Thoracic aorta (tissue), 2 donors: ENCODE results near the gene ITGB4. TPM values are rescaled to one million over a fixed set of nuclear protein-coding genes. Genes with fewer than 3 reads are reported as not detected.

Experiments used
- ATAC-seq: fragments of 150-250 bp; one replicate; pipeline ENCODE4 v1.8.0; 2017; ENCODE audit warnings: low read depth; ENCODE audit not compliant: insufficient number of reproducible peaks, low FRiP score
- DNase-seq: peaks from one replicate; pipeline ENCODE4 v3.0.0-alpha.2; 2020; ENCODE audit warnings: low spot score
- H3K27ac ChIP-seq, 2 donors: fragments of 200-600 bp; sonication (generic); 1 replicate in 1 of 2; 2 replicates in 1 of 2; pipeline ENCODE4 v1.5.1; 2016; ENCODE audit warnings: mild to moderate bottlenecking in 2 of 2, moderate library complexity in 2 of 2
- H3K27me3 ChIP-seq: fragments of 200-600 bp; sonication (generic); replicated peaks from 2 replicates; pipeline ENCODE4 v1.6.0; 2016; ENCODE audit warnings: mild to moderate bottlenecking; ENCODE audit not compliant: insufficient read depth
- H3K36me3 ChIP-seq: fragments of 200-600 bp; sonication (generic); one replicate; pipeline ENCODE4 v1.5.1; 2016
- H3K4me1 ChIP-seq, 2 donors: fragments of 200-600 bp; sonication (generic); 1 replicate in 1 of 2; 2 replicates in 1 of 2; pipeline versions ENCODE4 v1.5.1 to v1.6.0; 2016; ENCODE audit warnings: low read depth in 2 of 2, mild to moderate bottlenecking in 1 of 2; ENCODE audit not compliant: control insufficient read depth in 1 of 2
- H3K4me3 ChIP-seq: fragments of 200-600 bp; sonication (generic); 2 replicates; pipeline ENCODE4 v1.5.1; 2016; ENCODE audit warnings: mild to moderate bottlenecking
- H3K9me3 ChIP-seq: fragments of 200-600 bp; sonication (generic); 2 replicates; pipeline ENCODE4 v1.5.1; 2016
- total RNA-seq, 2 donors: library from RNA; depleted of rRNA; stranded (reverse); fragments of >200 nt; gene quantifications; one replicate each; pipeline versions ENCODE4 v1.1.0 to v1.2.3, GENCODE V29; 2016
- TF ChIP-seq, protein P1 (sequence below): fragments of 200-600 bp; sonication (generic); IDR thresholded peaks from one replicate; pipeline ENCODE4 v1.5.1; 2019; ENCODE audit warnings: antibody characterized with exemption

Gene ITGB4
- total RNA-seq, 2 donors from 2014 or later, result 11.6 to 21.1 TPM

- no peak overlapping the region for H3K27ac ChIP-seq
Observed at GRCh38 chr17:75704963-75705875, 16.0 kb upstream of the ITGB4 start.

DNA sequence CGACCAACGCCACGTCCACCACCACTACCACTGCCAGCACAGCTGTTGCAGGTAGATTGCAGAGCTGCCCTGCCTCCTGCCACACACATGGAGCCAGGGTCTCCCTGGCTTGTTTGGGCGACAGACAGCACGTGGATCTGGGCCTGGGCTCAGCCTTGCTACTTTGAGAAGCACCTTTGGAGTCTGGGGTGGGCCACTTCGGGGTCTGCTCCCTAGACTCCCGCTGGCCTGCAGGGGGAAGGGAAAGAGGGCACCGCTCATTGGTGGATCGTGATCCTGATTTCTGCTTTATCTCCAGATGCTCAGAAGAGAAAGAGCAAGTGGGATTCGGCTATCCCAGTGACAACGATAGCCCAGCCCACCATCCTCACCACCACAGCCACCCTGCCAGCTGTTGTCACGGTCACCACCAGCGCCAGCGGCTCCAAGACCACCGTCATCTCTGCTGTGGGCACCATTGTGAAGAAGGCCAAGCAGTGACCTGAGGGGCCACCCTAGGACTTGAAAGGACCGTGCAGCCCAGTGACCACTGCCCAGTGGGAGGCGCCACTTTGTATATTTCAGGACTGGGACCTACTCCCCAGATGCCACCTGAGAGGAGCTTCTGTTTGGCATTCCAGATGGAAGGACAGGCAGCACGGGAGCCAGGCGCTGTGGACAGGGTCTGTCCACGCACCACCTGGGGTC lies 15.1 kb upstream of the ITGB4 start:
- Histone ChIP-seq H3K27me3 (no peaks in the 10 kb centered on the region), H3K9me3 (no peaks in the 10 kb centered on the region), H3K36me3 (peaks cover 62% of the 10 kb centered on the region), H3K4me3 (no peak overlapping the region), H3K4me1 (no peaks in the 10 kb centered on the region), H3K27ac (no peak overlapping the region)
- TF ChIP-seq, protein P1, sequence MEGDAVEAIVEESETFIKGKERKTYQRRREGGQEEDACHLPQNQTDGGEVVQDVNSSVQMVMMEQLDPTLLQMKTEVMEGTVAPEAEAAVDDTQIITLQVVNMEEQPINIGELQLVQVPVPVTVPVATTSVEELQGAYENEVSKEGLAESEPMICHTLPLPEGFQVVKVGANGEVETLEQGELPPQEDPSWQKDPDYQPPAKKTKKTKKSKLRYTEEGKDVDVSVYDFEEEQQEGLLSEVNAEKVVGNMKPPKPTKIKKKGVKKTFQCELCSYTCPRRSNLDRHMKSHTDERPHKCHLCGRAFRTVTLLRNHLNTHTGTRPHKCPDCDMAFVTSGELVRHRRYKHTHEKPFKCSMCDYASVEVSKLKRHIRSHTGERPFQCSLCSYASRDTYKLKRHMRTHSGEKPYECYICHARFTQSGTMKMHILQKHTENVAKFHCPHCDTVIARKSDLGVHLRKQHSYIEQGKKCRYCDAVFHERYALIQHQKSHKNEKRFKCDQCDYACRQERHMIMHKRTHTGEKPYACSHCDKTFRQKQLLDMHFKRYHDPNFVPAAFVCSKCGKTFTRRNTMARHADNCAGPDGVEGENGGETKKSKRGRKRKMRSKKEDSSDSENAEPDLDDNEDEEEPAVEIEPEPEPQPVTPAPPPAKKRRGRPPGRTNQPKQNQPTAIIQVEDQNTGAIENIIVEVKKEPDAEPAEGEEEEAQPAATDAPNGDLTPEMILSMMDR, result no peak
- DNase-seq, result no peak
- ATAC-seq, result no peak

More at GRCh38 chr17:75704963-75705875, 16.0 kb upstream of the ITGB4 start:
- no peaks in the 10 kb centered on the region for H3K9me3 ChIP-seq
- TF ChIP-seq, protein P1, result no peak
- no peaks in the 10 kb centered on the region for H3K4me1 ChIP-seq
- ATAC-seq (no peak), DNase-seq (no peak)
- H3K36me3 ChIP-seq, result peaks cover 71% of the 10 kb centered on the region
- no peaks in the 10 kb centered on the region for H3K27me3 ChIP-seq
- no peak overlapping the region for H3K4me3 ChIP-seq

GRCh38 chr17:75707079-75707571 lies 14.1 kb upstream of the ITGB4 start:
- ATAC-seq (no peak), DNase-seq (no peak)
- no peaks in the 10 kb centered on the region for H3K4me1 ChIP-seq
- H3K4me3 ChIP-seq, result no peak overlapping the region
- no peak overlapping the region for H3K27ac ChIP-seq
- H3K36me3 ChIP-seq, result peaks cover 58% of the 10 kb centered on the region
- H3K27me3 ChIP-seq, result no peaks in the 10 kb centered on the region
- H3K9me3 ChIP-seq, result no peaks in the 10 kb centered on the region
- TF ChIP-seq, protein P1, result no peak

GRCh38 chr17:75712446-75712845 lies 8.8 kb upstream of the ITGB4 start:
- Histone ChIP-seq H3K9me3 (no peaks in the 10 kb centered on the region), H3K27ac (no peak overlapping the region), H3K4me3 (no peak overlapping the region), H3K27me3 (no peaks in the 10 kb centered on the region), H3K36me3 (peaks cover 6% of the 10 kb centered on the region), H3K4me1 (no peaks in the 10 kb centered on the region)
- DNase-seq, result no peak
- TF ChIP-seq, protein P1, result no peak
- ATAC-seq, result no peak

GRCh38 chr17:75719732-75720131 lies 1.5 kb upstream of the ITGB4 start:
- TF ChIP-seq, protein P1, result no peak
- Histone ChIP-seq H3K36me3 (no peaks in the 10 kb centered on the region), H3K27ac (no peak overlapping the region), H3K9me3 (no peaks in the 10 kb centered on the region), H3K4me3 (no peak overlapping the region), H3K4me1 (peaks cover 0 to 5% of the 10 kb centered on the region in 2 donors), H3K27me3 (peaks cover 9% of the 10 kb centered on the region)
- no peak for ATAC-seq
- no peak for DNase-seq
